HepG2 (cell line): ENCODE measurements around the gene TPH1. TPM values are rescaled to one million over a fixed set of nuclear protein-coding genes. Genes with fewer than 3 reads are reported as not detected.

Experiments used
- ATAC-seq: fragments of 200-7000 bp; cut with Tn5 transposase; 3 replicates; pipeline ENCODE4 v1.9.1; 2020; ENCODE audit warnings: mild to moderate bottlenecking, moderate library complexity
- BruUV-seq: library from RNA; stranded (reverse); fragments of 400-500 nt; replicated peaks from 2 replicates; lab custom pipeline; 2021; lab: Mats Ljungman, UMichigan
- CTCF ChIA-PET: fragments of 300-600 bp; formaldehyde crosslinking; extraction: SDS; loops from one replicate; lab custom pipeline; 2021; ENCODE audit warnings: low total read pairs, inconsistent platforms, low intra/inter-chr PET ratio; lab: Yijun Ruan, JAX
- POLR2A ChIA-PET: fragments of 350-600 bp; sonication (Branson Sonifier 250); formaldehyde crosslinking; loops from one replicate; lab custom pipeline; 2020; ENCODE audit warnings: antibody characterized with exemption, inconsistent platforms; lab: Yijun Ruan, JAX
- DNase-seq: peaks from one replicate; pipeline ENCODE4 v3.0.0-alpha.2; 2015; ENCODE audit warnings: low spot score
- FAIRE-seq: peaks from 3 replicates; lab custom pipeline; 2011; peaks lifted over from hg19 to GRCh38; lab: Jason Lieb, UNC
- H2AFZ ChIP-seq: one replicate; pipeline ENCODE4 v1.6.1; 2011; ENCODE audit warnings: low read length, inconsistent platforms
- H3K27ac ChIP-seq: fragments of 300-600 bp; 3 replicates; pipeline ENCODE4 v1.8.0; 2011; ENCODE audit warnings: mixed run types, mild to moderate bottlenecking, mixed read lengths, low read length, inconsistent platforms; ENCODE audit not compliant: insufficient read depth; ENCODE audit errors: extremely low read length
- H3K27me3 ChIP-seq, 2 experiments: fragments of 200-600 bp in 1 of 2; 2 replicates in 1 of 2; 3 replicates in 1 of 2; pipeline versions ENCODE4 v1.6.0 to v1.8.0; 2011; ENCODE audit warnings: low read length in 2 of 2, mild to moderate bottlenecking in 2 of 2, moderate library complexity in 2 of 2, inconsistent platforms in 1 of 2; ENCODE audit not compliant: insufficient read depth in 2 of 2, control insufficient read depth in 1 of 2
- H3K36me3 ChIP-seq, 2 experiments: fragments of 200-600 bp in 1 of 2; replicated peaks in 1 of 2; 2 replicates in 1 of 2; 3 replicates in 1 of 2; pipeline versions ENCODE4 v1.5.1 to v1.8.0; 2011; ENCODE audit warnings: low read length in 2 of 2, inconsistent platforms in 1 of 2; ENCODE audit not compliant: insufficient read depth in 2 of 2, control insufficient read depth in 1 of 2
- H3K4me1 ChIP-seq: 2 replicates; pipeline ENCODE4 v1.5.1; 2012; ENCODE audit warnings: low read length, inconsistent platforms; ENCODE audit not compliant: insufficient read depth
- H3K4me2 ChIP-seq: 2 replicates; pipeline ENCODE4 v1.6.0; 2011; ENCODE audit warnings: low read depth, low read length, inconsistent platforms
- H3K4me3 ChIP-seq, 3 experiments: fragments of 200-600 bp in 1 of 3; sonication (generic), shearing (Covaris generic) in 1 of 3; replicated peaks in 1 of 3; 2 replicates each; pipeline ENCODE4 v1.5.1; 2011 to 2016; ENCODE audit warnings: low read length in 3 of 3, inconsistent platforms in 2 of 3, low read depth in 2 of 3, mild to moderate bottlenecking in 2 of 3, control low read depth in 1 of 3, mixed read lengths in 1 of 3; ENCODE audit not compliant: insufficient read depth in 1 of 3
- H3K79me2 ChIP-seq: one replicate; pipeline ENCODE4 v1.6.1; 2011; ENCODE audit warnings: low read length, inconsistent platforms; ENCODE audit not compliant: insufficient read depth
- H3K9ac ChIP-seq: 2 replicates; pipeline ENCODE4 v1.6.0; 2011; ENCODE audit warnings: mild to moderate bottlenecking, low read depth, low read length, inconsistent platforms; ENCODE audit not compliant: insufficient read depth
- H3K9me3 ChIP-seq: 2 replicates; pipeline ENCODE4 v1.5.1; 2012; ENCODE audit warnings: mild to moderate bottlenecking, low read length
- H4K20me1 ChIP-seq: 2 replicates; pipeline ENCODE4 v1.6.0; 2011; ENCODE audit warnings: inconsistent platforms, mild to moderate bottlenecking, low read length, moderate library complexity; ENCODE audit not compliant: insufficient read depth
- AGO1 ChIP-seq: fragments of 200-400 bp; formaldehyde crosslinking; IDR thresholded peaks from 2 replicates; pipeline ENCODE4 v1.6.1; 2017; ENCODE audit warnings: mild to moderate bottlenecking, low read depth, low read length, moderate library complexity; ENCODE audit not compliant: poor library complexity, severe bottlenecking
- CCDC6 ChIP-seq: sonication (generic); formaldehyde crosslinking; IDR thresholded peaks from 2 replicates; pipeline ENCODE4 v1.8.1; 2022; ENCODE audit warnings: mild to moderate bottlenecking, missing genetic modification reagents, moderate library complexity
- CEBPB ChIP-seq: IDR thresholded peaks from 2 replicates; pipeline ENCODE4 v1.6.1; 2011; ENCODE audit warnings: low read depth, low read length, improper control_type of control experiment, borderline replicate concordance
- EHMT2 ChIP-seq: fragments of 200-600 bp; sonication (generic); IDR thresholded peaks from 2 replicates; pipeline ENCODE4 v1.7.0; 2017; ENCODE audit warnings: antibody characterized with exemption, low read depth, low read length, borderline replicate concordance
- ELF1 ChIP-seq: sonication (generic); formaldehyde crosslinking; IDR thresholded peaks from 2 replicates; pipeline ENCODE4 v1.4.0; 2020; ENCODE audit warnings: missing genetic modification reagents
- EP300 ChIP-seq, 3 experiments: sonication (generic) in 1 of 3; formaldehyde crosslinking in 1 of 3; IDR thresholded peaks; 2 replicates each; pipeline versions ENCODE4 v1.5.1 to v1.6.1; 2011 to 2020; ENCODE audit warnings: low read depth in 2 of 3, low read length in 2 of 3, borderline replicate concordance in 1 of 3, improper control_type of control experiment in 1 of 3, mild to moderate bottlenecking in 1 of 3, missing genetic modification reagents in 1 of 3, moderate library complexity in 1 of 3
- GTF2F1 ChIP-seq: fragments of 150-350 bp; IDR thresholded peaks from 2 replicates; pipeline ENCODE4 v1.6.1; 2014; ENCODE audit warnings: low read length
- MTF1 ChIP-seq: sonication (generic); formaldehyde crosslinking; IDR thresholded peaks from 2 replicates; pipeline ENCODE4 v1.5.0; 2020; ENCODE audit warnings: missing genetic modification reagents
- NAIF1 ChIP-seq: sonication (generic); formaldehyde crosslinking; IDR thresholded peaks from 2 replicates; pipeline ENCODE4 v1.5.0; 2020; ENCODE audit warnings: mild to moderate bottlenecking, missing genetic modification reagents, borderline replicate concordance
- PTBP1 ChIP-seq: fragments of 200-400 bp; formaldehyde crosslinking; IDR thresholded peaks from 2 replicates; pipeline ENCODE4 v1.6.1; 2018; ENCODE audit warnings: low read length, low read depth; ENCODE audit not compliant: poor library complexity, severe bottlenecking
- ZNF567 ChIP-seq: sonication (generic); formaldehyde crosslinking; IDR thresholded peaks from 2 replicates; pipeline ENCODE4 v1.8.1; 2023; ENCODE audit warnings: mild to moderate bottlenecking, missing genetic modification reagents, borderline replicate concordance
- ZNF746 ChIP-seq: sonication (generic); formaldehyde crosslinking; IDR thresholded peaks from 2 replicates; pipeline ENCODE4 v1.8.0; 2022; ENCODE audit warnings: mild to moderate bottlenecking, missing genetic modification reagents
- ZNF775 ChIP-seq: sonication (generic); formaldehyde crosslinking; IDR thresholded peaks from 2 replicates; pipeline ENCODE4 v1.4.0; 2020; ENCODE audit warnings: missing genetic modification reagents, mild to moderate bottlenecking, moderate library complexity, borderline replicate concordance
- WGBS: methylation state at CpG from one replicate; pipeline ENCODE4 v1.1.6; 2017; ENCODE audit warnings: low lambda C conversion rate; 5-methylcytosine and 5-hydroxymethylcytosine counted together
- in situ Hi-C: cut with HindIII; loops from 2 replicates; pipeline ENCODE4 v1.10.0; 2017; ENCODE audit warnings: low pct_unique_long_range_greater_than_20kb; ENCODE audit not compliant: extremely low pct_ligation_motif_present
- intact Hi-C: fragments of 100-400 bp; cut with micrococcal nuclease; formaldehyde crosslinking; loops from one replicate; pipeline ENCODE4 v1.10.0; 2022; ENCODE audit not compliant: unreplicated experiment
- polyA plus RNA-seq, 8 experiments: library from polyadenylated mRNA; depleted of rRNA in 3 of 8; stranded (reverse) in 7 of 8; unstranded in 1 of 8; fragments of >200 nt; fragmentation: Illumina TruSeq in 4 of 8; extraction: Trizol in 4 of 8; gene quantifications; 2 replicates each; pipeline versions ENCODE4 v1.2.1 to v1.2.3, GENCODE V29; 2011 to 2016; ENCODE audit warnings: low read depth in 4 of 8, missing spikeins in 1 of 8, mixed read lengths in 1 of 8; ENCODE audit not compliant: insufficient read depth in 1 of 8
- total RNA-seq, 5 experiments: library from RNA; depleted of rRNA; stranded (reverse); fragments of >200 nt; fragmentation: Illumina TruSeq; extraction: Trizol; gene quantifications; 2 replicates each; pipeline ENCODE4 v1.2.3, GENCODE V29; 2016; ENCODE audit warnings: low read depth in 1 of 5
- TF ChIP-seq, protein P1 (sequence below): sonication (generic); formaldehyde crosslinking; IDR thresholded peaks from 2 replicates; pipeline ENCODE4 v1.8.0; 2022; ENCODE audit warnings: missing genetic modification reagents, mild to moderate bottlenecking, moderate library complexity, borderline replicate concordance
- TF ChIP-seq, protein P2 (sequence below): sonication (generic); formaldehyde crosslinking; IDR thresholded peaks from 2 replicates; pipeline ENCODE4 v1.4.0; 2020; ENCODE audit warnings: missing genetic modification reagents
- TF ChIP-seq, protein P3 (sequence below): sonication (generic); formaldehyde crosslinking; IDR thresholded peaks from 2 replicates; pipeline ENCODE4 v1.4.0; 2020; ENCODE audit warnings: missing genetic modification reagents

Gene TPH1
- total and polyA plus RNA-seq, 2 of the 13 experiments (the other 11 are each of a cell fraction or from before 2014, with no cell fraction given) = 0.26 to 0.53 TPM

DNA sequence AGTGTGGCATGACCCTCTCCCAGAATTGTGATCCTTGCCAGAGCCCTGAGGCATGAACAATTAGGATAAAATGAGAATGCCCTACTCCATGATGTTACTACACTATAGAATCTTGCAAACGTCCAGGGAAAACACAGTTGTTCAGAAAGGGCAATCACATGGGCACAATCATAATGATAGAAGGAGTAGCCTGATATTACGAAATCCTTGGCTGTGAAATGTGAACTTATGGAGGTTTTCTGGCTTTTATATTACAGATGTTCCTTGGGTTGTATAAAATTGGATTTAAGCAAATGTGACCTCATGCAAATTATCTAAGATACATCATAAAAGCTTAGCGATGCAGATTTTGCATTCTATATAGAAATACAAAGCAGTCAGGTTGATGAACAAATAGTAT lies 29.4 kb upstream of the TPH1 start:
- no TSS peak for BruUV-seq
- Histone ChIP-seq H3K9ac (no peak overlapping the region), H3K4me1 (no peaks in the 10 kb centered on the region), H3K4me3 (no peak overlapping the region), H3K9me3 (no peaks in the 10 kb centered on the region), H2AFZ (no peak overlapping the region), H3K79me2 (no peaks in the 10 kb centered on the region), H3K4me2 (no peak overlapping the region), H4K20me1 (no peaks in the 10 kb centered on the region), H3K27me3 (no peaks in the 10 kb centered on the region), H3K36me3 (peaks cover 3 to 8% of the 10 kb centered on the region in 2 experiments; a peak in 2 of 5 replicates), H3K27ac (no peak overlapping the region)
- in situ Hi-C loops (no loop called here), intact Hi-C loops (no loop called here)
- CTCF ChIA-PET = no interaction called here
- no peak for TF ChIP-seq EHMT2
- TF ChIP-seq, protein P1, sequence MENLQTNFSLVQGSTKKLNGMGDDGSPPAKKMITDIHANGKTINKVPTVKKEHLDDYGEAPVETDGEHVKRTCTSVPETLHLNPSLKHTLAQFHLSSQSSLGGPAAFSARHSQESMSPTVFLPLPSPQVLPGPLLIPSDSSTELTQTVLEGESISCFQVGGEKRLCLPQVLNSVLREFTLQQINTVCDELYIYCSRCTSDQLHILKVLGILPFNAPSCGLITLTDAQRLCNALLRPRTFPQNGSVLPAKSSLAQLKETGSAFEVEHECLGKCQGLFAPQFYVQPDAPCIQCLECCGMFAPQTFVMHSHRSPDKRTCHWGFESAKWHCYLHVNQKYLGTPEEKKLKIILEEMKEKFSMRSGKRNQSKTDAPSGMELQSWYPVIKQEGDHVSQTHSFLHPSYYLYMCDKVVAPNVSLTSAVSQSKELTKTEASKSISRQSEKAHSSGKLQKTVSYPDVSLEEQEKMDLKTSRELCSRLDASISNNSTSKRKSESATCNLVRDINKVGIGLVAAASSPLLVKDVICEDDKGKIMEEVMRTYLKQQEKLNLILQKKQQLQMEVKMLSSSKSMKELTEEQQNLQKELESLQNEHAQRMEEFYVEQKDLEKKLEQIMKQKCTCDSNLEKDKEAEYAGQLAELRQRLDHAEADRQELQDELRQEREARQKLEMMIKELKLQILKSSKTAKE (CRISPR knock-in tag) = no peak
- no peak for TF ChIP-seq PTBP1
- no peak for TF ChIP-seq ZNF775 (CRISPR knock-in tag)
- TF ChIP-seq CEBPB = peak; percentile 52; the same call in 1 of the 2 replicates
- DNase-seq (no peak), ATAC-seq (no peak), FAIRE-seq (no peak)
- POLR2A ChIA-PET = no interaction called here
- 96% methylated on average over 3 of the region's 3 CpGs for WGBS

- 91% methylated on average over 4 of the region's 4 CpGs for WGBS
- no peak overlapping the region for H3K4me3 ChIP-seq
- no TSS peak for BruUV-seq
- ATAC-seq = no peak
- ChIA-PET POLR2A (no interaction called here), CTCF (no interaction called here)
- H3K9ac ChIP-seq = no peak overlapping the region
- no peaks in the 10 kb centered on the region for H4K20me1 ChIP-seq
- no peaks in the 10 kb centered on the region for H3K79me2 ChIP-seq
- no peak for DNase-seq
- H3K4me2 ChIP-seq = no peak overlapping the region
- H3K9me3 ChIP-seq = no peaks in the 10 kb centered on the region
- intact Hi-C loops = no loop called here
- H3K4me1 ChIP-seq = 0 out of 2 replicates have a peak, but pooled peaks cover 6% of the 10 kb centered on the region
- in situ Hi-C loops = no loop called here
- no peaks in the 10 kb centered on the region; a peak in 1 of 5 replicates for H3K36me3 ChIP-seq
- no peaks in the 10 kb centered on the region for H3K27me3 ChIP-seq
- FAIRE-seq = no peak
- H2AFZ ChIP-seq = no peak overlapping the region
- no peak overlapping the region for H3K27ac ChIP-seq
- TF ChIP-seq AGO1 = no peak
- no peak for TF ChIP-seq NAIF1 (CRISPR knock-in tag)
- TF ChIP-seq GTF2F1 = no peak
- TF ChIP-seq, protein P2, sequence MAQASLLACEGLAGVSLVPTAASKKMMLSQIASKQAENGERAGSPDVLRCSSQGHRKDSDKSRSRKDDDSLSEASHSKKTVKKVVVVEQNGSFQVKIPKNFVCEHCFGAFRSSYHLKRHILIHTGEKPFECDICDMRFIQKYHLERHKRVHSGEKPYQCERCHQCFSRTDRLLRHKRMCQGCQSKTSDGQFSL = no peak
- TF ChIP-seq, protein P3, sequence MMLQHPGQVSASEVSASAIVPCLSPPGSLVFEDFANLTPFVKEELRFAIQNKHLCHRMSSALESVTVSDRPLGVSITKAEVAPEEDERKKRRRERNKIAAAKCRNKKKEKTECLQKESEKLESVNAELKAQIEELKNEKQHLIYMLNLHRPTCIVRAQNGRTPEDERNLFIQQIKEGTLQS (CRISPR knock-in tag) = no peak
- no peak for TF ChIP-seq ELF1 (CRISPR knock-in tag)
- TF ChIP-seq CCDC6 (CRISPR knock-in tag) = no peak
- no peak for TF ChIP-seq EP300 (IDR thresholded peaks at IDR 0.05; ENCODE audit: low read depth in 2 of 2, low read length in 2 of 2)
- no peak for TF ChIP-seq EP300 (CRISPR knock-in tag; IDR thresholded peaks at IDR 0.05; ENCODE audit: borderline replicate concordance)
- no peak for TF ChIP-seq ZNF567
- no peak for TF ChIP-seq MTF1 (CRISPR knock-in tag)
- no peak for TF ChIP-seq ZNF746 (CRISPR knock-in tag)
Observed at GRCh38 chr11:18071098-18071705, 25.1 kb upstream of the TPH1 start.
